K562 (cell line): ENCODE measurements around the gene SOX6. TPM values are rescaled to one million over a fixed set of nuclear protein-coding genes. Genes with fewer than 3 reads are reported as not detected.
A peak's percentile ranks its signal among the peaks of the same experiment; 100 is the strongest.

Source experiments
- ELK3 ChIP-seq: fragments of 450-650 bp; formaldehyde crosslinking; IDR thresholded peaks from 2 replicates; pipeline ENCODE4 v1.4.0; 2020; ENCODE audit warnings: mild to moderate bottlenecking
- FIP1L1 ChIP-seq: fragments of 200-400 bp; formaldehyde crosslinking; IDR thresholded peaks from 2 replicates; pipeline ENCODE4 v1.6.1; 2018; ENCODE audit warnings: mild to moderate bottlenecking, low read depth, low read length; ENCODE audit not compliant: poor library complexity, severe bottlenecking
- FOSL1 ChIP-seq: fragments of 200-800 bp; sonication (Bioruptor generic); conservative IDR thresholded peaks from 2 replicates; pipeline ENCODE4 v1.6.1; 2016; ENCODE audit warnings: missing genetic modification characterization, missing compliant biosample characterization
- FOXJ2 ChIP-seq: fragments of 200-800 bp; sonication (Bioruptor generic); IDR thresholded peaks from 2 replicates; pipeline ENCODE4 v1.6.1; 2016; ENCODE audit warnings: missing genetic modification characterization, missing compliant biosample characterization
- HES1 ChIP-seq: fragments of 450-650 bp; IDR thresholded peaks from 2 replicates; pipeline ENCODE4 v1.6.1; 2016; ENCODE audit warnings: low read depth, mild to moderate bottlenecking, moderate library complexity
- HNRNPL ChIP-seq: fragments of 200-400 bp; formaldehyde crosslinking; IDR thresholded peaks from 2 replicates; pipeline ENCODE4 v1.6.1; 2017; ENCODE audit warnings: low read depth, mild to moderate bottlenecking, low read length
- MEF2D ChIP-seq: conservative IDR thresholded peaks from 2 replicates; pipeline ENCODE4 v1.6.1; 2016; ENCODE audit warnings: low read depth, missing genetic modification characterization, missing compliant biosample characterization
- NEUROD1 ChIP-seq: fragments of 150-350 bp; IDR thresholded peaks from 2 replicates; pipeline ENCODE4 v1.6.1; 2014; ENCODE audit warnings: borderline replicate concordance, low read length, low read depth; ENCODE audit not compliant: partially characterized antibody
- NFATC3 ChIP-seq: fragments of 450-650 bp; IDR thresholded peaks from 2 replicates; pipeline ENCODE4 v1.6.1; 2017; ENCODE audit warnings: mild to moderate bottlenecking
- NR2F6 ChIP-seq: fragments of 450-650 bp; formaldehyde crosslinking; IDR thresholded peaks from 2 replicates; pipeline ENCODE4 v1.4.0; 2020; ENCODE audit warnings: mild to moderate bottlenecking
- POLR2A ChIP-seq: fragments of 450-650 bp; conservative IDR thresholded peaks from 2 replicates; pipeline ENCODE4 v1.6.1; 2016
- POLR2G ChIP-seq: fragments of 200-400 bp; formaldehyde crosslinking; IDR thresholded peaks from 2 replicates; pipeline ENCODE4 v1.6.1; 2017; ENCODE audit warnings: low read depth, mild to moderate bottlenecking, antibody characterized with exemption, low read length, moderate library complexity
- PTRF ChIP-seq: fragments of 450-650 bp; IDR thresholded peaks from 2 replicates; pipeline ENCODE4 v1.6.1; 2016; ENCODE audit warnings: mild to moderate bottlenecking, missing genetic modification characterization, missing compliant biosample characterization
- RBBP5 ChIP-seq: fragments of 200-600 bp; sonication (generic); IDR thresholded peaks from 2 replicates; pipeline ENCODE4 v1.6.1; 2012; ENCODE audit warnings: borderline replicate concordance, mild to moderate bottlenecking, low read length, control low read depth, inconsistent platforms; ENCODE audit not compliant: insufficient read depth, poor library complexity, severe bottlenecking
- SAP30 ChIP-seq: fragments of 200-600 bp; sonication (generic); IDR thresholded peaks from 2 replicates; pipeline ENCODE4 v1.6.1; 2012; ENCODE audit warnings: borderline replicate concordance, low read depth, mild to moderate bottlenecking, moderate library complexity, low read length, control low read depth, inconsistent platforms; ENCODE audit not compliant: insufficient read depth, poor library complexity, severe bottlenecking
- TRIM25 ChIP-seq: fragments of 450-650 bp; IDR thresholded peaks from 2 replicates; pipeline ENCODE4 v1.7.0; 2016; ENCODE audit warnings: borderline replicate concordance
- ZBTB2 ChIP-seq: fragments of 450-650 bp; IDR thresholded peaks from 2 replicates; pipeline ENCODE4 v1.6.1; 2016; ENCODE audit warnings: antibody characterized with exemption
- ZBTB26 ChIP-seq: fragments of 450-650 bp; formaldehyde crosslinking; IDR thresholded peaks from 2 replicates; pipeline ENCODE4 v1.4.0; 2022; ENCODE audit warnings: missing genetic modification characterization
- ZNF184 ChIP-seq: sonication (generic); formaldehyde crosslinking; IDR thresholded peaks from 2 replicates; pipeline ENCODE4 v1.5.0; 2020; ENCODE audit warnings: missing genetic modification reagents
- ZNF395 ChIP-seq: fragments of 200-800 bp; sonication (Bioruptor generic); IDR thresholded peaks from 2 replicates; pipeline ENCODE4 v1.6.1; 2017; ENCODE audit warnings: missing genetic modification characterization, missing compliant biosample characterization
- polyA plus RNA-seq, 8 experiments: library from polyadenylated mRNA; depleted of rRNA in 4 of 8; stranded (reverse) in 5 of 8; unstranded in 3 of 8; fragments of >200 nt; fragmentation: Nextera tagmentation in 2 of 8; fragmentation: Illumina TruSeq in 1 of 8; extraction: Ambion mirVana in 2 of 8; extraction: Trizol in 1 of 8; gene quantifications; 2 replicates each; pipeline versions ENCODE4 v1.2.1 to v1.2.3, GENCODE V29; 2011 to 2014; ENCODE audit warnings: inconsistent platforms in 1 of 8, missing spikeins in 1 of 8
- total RNA-seq, 7 experiments: library from RNA; depleted of rRNA in 6 of 7; stranded (reverse); fragments of >200 nt in 6 of 7; fragmentation: Illumina TruSeq in 2 of 7; extraction: Trizol in 2 of 7; gene quantifications; 2 replicates each; pipeline versions ENCODE4 v1.2.1 to v1.2.3, GENCODE V29; 2011 to 2021; ENCODE audit warnings: low replicate concordance in 1 of 7

The SOX6 gene
- total and polyA plus RNA-seq, 9 of the 15 experiments (the other 6 are each of a cell fraction or from before 2014, with no cell fraction given): 0.89 to 8.7 (median 5.7) TPM

GRCh38 chr11:16337421-16338213, 18.7 kb downstream of the SOX6 start (continued):
- TF ChIP-seq ZNF395 (CRISPR knock-in tag) (peak; percentile 90), ZBTB26 (CRISPR knock-in tag) (no peak), SAP30 (no peak), NEUROD1 (peak; percentile 49), MEF2D (tag) (no peak), FOSL1 (tag) (peak; percentile 51), FOXJ2 (peak; percentile 81), FIP1L1 (no peak), PTRF (tag) (no peak), HES1 (peak; percentile 80), POLR2A (no peak), NFATC3 (no peak), ZBTB2 (0 out of 2 replicates have a peak, but pooled peaks have one; percentile 34), NR2F6 (CRISPR knock-in tag) (no peak), ZNF184 (CRISPR knock-in tag) (no peak), TRIM25 (no peak), ELK3 (no peak), RBBP5 (no peak), POLR2G (no peak), HNRNPL (no peak)
